B cell (primary cell): Measurements from ENCODE around the gene PHKA2. TPM values are rescaled to one million over a fixed set of nuclear protein-coding genes. Genes with fewer than 3 reads are reported as not detected.

Experiments used
- ATAC-seq: fragments of 200-7000 bp; cut with Tn5 transposase; one replicate; pipeline ENCODE4 v1.10.0; 2021; ENCODE audit warnings: low read depth, mild to moderate bottlenecking, moderate number of reproducible peaks, moderate library complexity
- CTCF ChIA-PET: fragments of 350-600 bp; sonication (Branson Sonifier 250); formaldehyde crosslinking; loops from one replicate; lab custom pipeline; 2021; ENCODE audit warnings: antibody characterized with exemption, inconsistent platforms; lab: Charles Lee
- POLR2A ChIA-PET: fragments of 350-600 bp; sonication (Branson Sonifier 250); formaldehyde crosslinking; loops from one replicate; lab custom pipeline; 2021; ENCODE audit warnings: antibody characterized with exemption; lab: Charles Lee
- DNase-seq: peaks from one replicate; pipeline ENCODE4 v3.0.0; 2013
- H2AFZ ChIP-seq: 2 replicates; pipeline ENCODE4 v1.6.1; 2012; ENCODE audit warnings: mild to moderate bottlenecking, low read depth, low read length; ENCODE audit not compliant: insufficient read depth, poor library complexity, severe bottlenecking
- H3K27ac ChIP-seq, 2 donors: 1 replicate in 1 of 2; 2 replicates in 1 of 2; pipeline ENCODE4 v1.5.1; 2012 to 2013; ENCODE audit warnings: low read length in 2 of 2, mild to moderate bottlenecking in 2 of 2, moderate library complexity in 1 of 2
- H3K27me3 ChIP-seq, 4 experiments: fragments of 200-600 bp in 1 of 4; sonication (generic) in 1 of 4; replicated peaks in 1 of 4; 1 replicate in 2 of 4; 2 replicates in 2 of 4; pipeline versions ENCODE4 v1.6.1 to v1.7.0; 2013 to 2016; ENCODE audit warnings: low read length in 3 of 4, mild to moderate bottlenecking in 2 of 4, mixed read lengths in 1 of 4, moderate library complexity in 1 of 4; ENCODE audit not compliant: insufficient read depth in 4 of 4, control insufficient read depth in 3 of 4; ENCODE audit errors: control extremely low read depth in 1 of 4
- H3K36me3 ChIP-seq, 2 experiments: replicated peaks in 1 of 2; 1 replicate in 1 of 2; 2 replicates in 1 of 2; pipeline versions ENCODE4 v1.6.1 to v1.7.1; 2013; ENCODE audit warnings: low read length in 1 of 2; ENCODE audit not compliant: insufficient read depth in 2 of 2, control insufficient read depth in 1 of 2; ENCODE audit errors: control extremely low read depth in 1 of 2, extremely low read depth in 1 of 2
- H3K4me1 ChIP-seq, 2 donors: fragments of 200-600 bp in 1 of 2; sonication (generic) in 1 of 2; 1 replicate in 1 of 2; 2 replicates in 1 of 2; pipeline versions ENCODE4 v1.5.1 to v1.6.1; 2013 to 2017; ENCODE audit warnings: low read length in 2 of 2; ENCODE audit not compliant: control insufficient read depth in 2 of 2, insufficient read depth in 2 of 2
- H3K4me2 ChIP-seq: replicated peaks from 2 replicates; pipeline ENCODE3; 2012; ENCODE audit warnings: mild to moderate bottlenecking, low read depth, low read length; ENCODE audit not compliant: poor library complexity, severe bottlenecking
- H3K4me3 ChIP-seq, 5 experiments: fragments of 200-600 bp in 1 of 5; sonication (generic) in 1 of 5; 1 replicate in 3 of 5; 2 replicates in 2 of 5; pipeline versions ENCODE4 v1.5.1 to v1.7.0; 2011 to 2016; ENCODE audit warnings: low read length in 4 of 5, mild to moderate bottlenecking in 4 of 5, low read depth in 2 of 5, control low read depth in 1 of 5, moderate library complexity in 1 of 5; ENCODE audit not compliant: insufficient read depth in 1 of 5; ENCODE audit errors: control extremely low read depth in 1 of 5, extremely low read depth in 1 of 5
- H3K79me2 ChIP-seq: fragments of 200-600 bp; sonication (generic); one replicate; pipeline ENCODE4 v1.6.0; 2016; ENCODE audit warnings: low read length; ENCODE audit not compliant: control insufficient read depth, insufficient read depth
- H3K9ac ChIP-seq: fragments of 200-600 bp; sonication (generic); 2 replicates; pipeline ENCODE4 v1.6.1; 2017; ENCODE audit warnings: mild to moderate bottlenecking, low read length, moderate library complexity
- H3K9me3 ChIP-seq, 3 donors: one replicate each; pipeline versions ENCODE4 v1.6.1 to v1.7.1; 2013; ENCODE audit warnings: low read length in 2 of 3; ENCODE audit not compliant: control insufficient read depth in 2 of 3, insufficient read depth in 1 of 3; ENCODE audit errors: control extremely low read depth in 1 of 3
- H4K20me1 ChIP-seq: 2 replicates; pipeline ENCODE4 v1.6.0; 2012; ENCODE audit warnings: mild to moderate bottlenecking, low read length; ENCODE audit not compliant: insufficient read depth, control insufficient read depth, poor library complexity, severe bottlenecking
- H3K27ac Mint-ChIP-seq: one replicate; pipeline ENCODE4 v1.8.0; 2021; ENCODE audit warnings: mixed read lengths
- H3K27me3 Mint-ChIP-seq: one replicate; pipeline ENCODE4 v1.8.0; 2021; ENCODE audit warnings: mixed read lengths
- H3K4me1 Mint-ChIP-seq: one replicate; pipeline ENCODE4 v1.8.0; 2021; ENCODE audit warnings: mixed read lengths
- H3K4me3 Mint-ChIP-seq: one replicate; pipeline ENCODE4 v1.8.0; 2021; ENCODE audit warnings: mixed read lengths
- H3K9me3 Mint-ChIP-seq: one replicate; pipeline ENCODE4 v1.8.0; 2022; ENCODE audit warnings: mixed read lengths; ENCODE audit not compliant: insufficient read depth
- CTCF ChIP-seq: fragments of 200-600 bp; IDR thresholded peaks from one replicate; pipeline ENCODE4 v1.8.0; 2022; ENCODE audit warnings: antibody characterized with exemption, mild to moderate bottlenecking
- EZH2 ChIP-seq: IDR thresholded peaks from 2 replicates; pipeline ENCODE4 v1.6.1; 2012; ENCODE audit warnings: borderline replicate concordance, low read depth, mild to moderate bottlenecking, moderate library complexity, low read length; ENCODE audit not compliant: insufficient read depth, poor library complexity, severe bottlenecking
- WGBS: methylation state at CpG from one replicate; pipeline ENCODE4 v1.1.5; 2013; ENCODE audit warnings: missing lambda C conversion rate; ENCODE audit not compliant: insufficient coverage; 5-methylcytosine and 5-hydroxymethylcytosine counted together
- intact Hi-C: fragments of 100-400 bp; cut with micrococcal nuclease; formaldehyde crosslinking; loops from one replicate; pipeline ENCODE4 v1.10.0; 2022
- polyA plus RNA-seq: library from polyadenylated mRNA; depleted of rRNA; stranded (reverse); fragments of >200 nt; gene quantifications from 2 replicates; pipeline ENCODE4 v1.2.3, GENCODE V29; 2012
- total RNA-seq, 2 donors: library from RNA; stranded (reverse); fragments of 120-200 nt in 1 of 2; gene quantifications; 1 replicate in 1 of 2; 2 replicates in 1 of 2; pipeline versions ENCODE4 v1.2.3 to v1.2.4, GENCODE V29; 2013 to 2022

PHKA2 gene
- total and polyA plus RNA-seq, 2 donors (not counting 1 experiment from before 2014, with no cell fraction given) = 54.6 to 60.6 TPM

- Histone ChIP-seq H3K27me3 (no peaks in the 10 kb centered on the region), H3K4me2 (no peak overlapping the region), H4K20me1 (no peaks in the 10 kb centered on the region), H3K27ac (no peak overlapping the region), H3K79me2 (no peaks in the 10 kb centered on the region), H3K36me3 (peaks cover 0 to 13% of the 10 kb centered on the region in 2 experiments), H2AFZ (no peak overlapping the region), H3K9ac (no peak overlapping the region), H3K4me1 (no peaks in the 10 kb centered on the region), H3K9me3 (no peaks in the 10 kb centered on the region), H3K4me3 (no peak overlapping the region)
- Mint-ChIP-seq H3K4me3 (no peak overlapping the region), H3K27me3 (no peaks in the 10 kb centered on the region), H3K4me1 (no peaks in the 10 kb centered on the region), H3K27ac (no peak overlapping the region), H3K9me3 (no peaks in the 10 kb centered on the region)
- DNase-seq = no peak
- intact Hi-C loops = no loop called here
- TF ChIP-seq EZH2 = no peak
- TF ChIP-seq CTCF = no peak
- POLR2A ChIA-PET = no interaction called here
- no peak for ATAC-seq
- CTCF ChIA-PET = no interaction called here
- WGBS = 83% methylated on average over 6 of the region's 15 CpGs
These were observed 83.4 kb downstream of the PHKA2 start for GRCh38 chrX:18900401-18900976.

- Histone ChIP-seq H3K36me3 (peaks cover 0 to 13% of the 10 kb centered on the region in 2 experiments), H3K4me1 (no peaks in the 10 kb centered on the region), H4K20me1 (no peaks in the 10 kb centered on the region), H3K4me2 (no peak overlapping the region), H3K9ac (no peak overlapping the region), H3K4me3 (no peak overlapping the region), H2AFZ (no peak overlapping the region), H3K27ac (no peak overlapping the region), H3K9me3 (no peaks in the 10 kb centered on the region), H3K27me3 (no peaks in the 10 kb centered on the region), H3K79me2 (no peaks in the 10 kb centered on the region)
- intact Hi-C loops = no loop called here
- CTCF ChIA-PET = no interaction called here
- no peak for DNase-seq
- no peak for ATAC-seq
- no peaks in the 10 kb centered on the region for H3K4me1 Mint-ChIP-seq
- no peaks in the 10 kb centered on the region for H3K27me3 Mint-ChIP-seq
- H3K27ac Mint-ChIP-seq = no peak overlapping the region
- POLR2A ChIA-PET = no interaction called here
- no peak for TF ChIP-seq EZH2
- no peak for TF ChIP-seq CTCF
- 93% methylated on average over 3 of the region's 13 CpGs for WGBS
- no peak overlapping the region for H3K4me3 Mint-ChIP-seq
- H3K9me3 Mint-ChIP-seq = no peaks in the 10 kb centered on the region
These were observed 84.0 kb downstream of the PHKA2 start for GRCh38 chrX:18899796-18900380.
